ENCODE results near the gene ARMC10. TPM values are rescaled to one million over a fixed set of nuclear protein-coding genes. Genes with fewer than 3 reads are reported as not detected.
A peak's percentile ranks its signal among the peaks of the same experiment; 100 is the strongest.

The ARMC10 gene
- total RNA-seq, 1 experiment from 2014 or later = 28.9 TPM

DNA sequence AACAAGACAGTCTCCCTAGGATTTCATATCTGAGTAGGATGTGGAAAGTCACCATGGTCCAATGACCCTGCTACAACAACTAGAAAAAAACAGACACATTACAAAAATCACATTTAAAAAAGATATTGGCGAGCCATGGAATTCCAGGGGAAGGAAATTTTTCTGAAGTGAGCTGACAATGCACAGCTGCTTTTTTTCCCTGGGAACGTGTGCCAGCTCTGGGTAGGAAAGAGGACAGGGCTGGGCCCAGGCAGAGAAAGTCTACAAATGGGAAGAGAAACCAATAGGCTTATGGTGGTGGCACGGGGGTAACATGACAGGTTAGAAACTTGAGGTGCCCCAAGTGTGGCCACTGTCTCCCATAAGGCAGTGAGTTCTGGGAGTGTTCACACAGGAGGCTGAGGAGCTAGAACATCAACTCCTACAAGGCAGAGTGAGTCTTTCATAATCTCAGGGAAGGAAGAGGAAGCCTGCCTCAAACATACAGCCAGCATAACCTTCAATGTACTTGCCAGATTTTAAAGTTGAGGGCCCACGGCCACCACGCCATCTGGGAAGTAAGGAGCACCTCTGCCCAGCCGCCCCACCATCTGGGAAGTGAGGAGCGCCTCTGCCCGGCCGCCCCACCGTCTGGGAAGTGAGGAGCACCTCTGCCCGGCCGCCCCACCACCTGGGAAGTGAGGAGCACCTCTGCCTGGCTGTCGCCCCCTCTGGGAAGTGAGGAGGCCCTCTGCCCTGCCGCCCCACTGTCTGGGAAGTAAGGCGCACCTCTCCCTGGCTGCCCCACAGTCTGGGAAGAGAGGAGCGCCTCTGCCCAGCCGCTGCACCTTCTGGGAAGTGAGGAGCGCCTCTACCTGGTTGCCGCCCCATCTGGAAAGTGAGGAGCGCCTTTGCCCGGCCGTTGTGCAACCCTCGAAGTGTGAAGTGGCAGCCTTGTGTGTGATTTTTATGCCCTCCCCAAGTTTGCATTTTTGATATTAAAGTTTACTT is 6.2 kb upstream of the ARMC10 start:
- no TSS peak for BruUV-seq (replicated peaks)
- H3K36me3 Mint-ChIP-seq (ENCODE audit: insufficient read depth, unreplicated experiment) = no peaks in the 10 kb centered on the region
- Histone ChIP-seq H3K9me3 (no peaks in the 10 kb centered on the region; the same call in 1 of the 2 replicates), H3K27me3 (replicated peaks; ENCODE audit: control insufficient read depth, insufficient read depth, low read length) (no peaks in the 10 kb centered on the region), H3K4me1 (no peaks in the 10 kb centered on the region), H3K4me3 (ENCODE audit: low read depth, low read length) (no peak overlapping the region), H3K36me3 (ENCODE audit: control insufficient read depth, insufficient read depth, low read length) (no peaks in the 10 kb centered on the region)
- no peak for DNase-seq
- H3K4me3 Mint-ChIP-seq (ENCODE audit: unreplicated experiment) = no peak overlapping the region
- POLR2A ChIA-PET = no interaction called here
- intact Hi-C loops (cut with micrococcal nuclease; ENCODE audit: unreplicated experiment) = no loop called here
- CTCF ChIA-PET = no interaction called here
- H3K27me3 Mint-ChIP-seq (ENCODE audit: insufficient read depth, unreplicated experiment) = peaks cover 2% of the 10 kb centered on the region
- no peak overlapping the region for H3K27ac Mint-ChIP-seq (ENCODE audit: unreplicated experiment)
- TF ChIP-seq, protein P1, sequence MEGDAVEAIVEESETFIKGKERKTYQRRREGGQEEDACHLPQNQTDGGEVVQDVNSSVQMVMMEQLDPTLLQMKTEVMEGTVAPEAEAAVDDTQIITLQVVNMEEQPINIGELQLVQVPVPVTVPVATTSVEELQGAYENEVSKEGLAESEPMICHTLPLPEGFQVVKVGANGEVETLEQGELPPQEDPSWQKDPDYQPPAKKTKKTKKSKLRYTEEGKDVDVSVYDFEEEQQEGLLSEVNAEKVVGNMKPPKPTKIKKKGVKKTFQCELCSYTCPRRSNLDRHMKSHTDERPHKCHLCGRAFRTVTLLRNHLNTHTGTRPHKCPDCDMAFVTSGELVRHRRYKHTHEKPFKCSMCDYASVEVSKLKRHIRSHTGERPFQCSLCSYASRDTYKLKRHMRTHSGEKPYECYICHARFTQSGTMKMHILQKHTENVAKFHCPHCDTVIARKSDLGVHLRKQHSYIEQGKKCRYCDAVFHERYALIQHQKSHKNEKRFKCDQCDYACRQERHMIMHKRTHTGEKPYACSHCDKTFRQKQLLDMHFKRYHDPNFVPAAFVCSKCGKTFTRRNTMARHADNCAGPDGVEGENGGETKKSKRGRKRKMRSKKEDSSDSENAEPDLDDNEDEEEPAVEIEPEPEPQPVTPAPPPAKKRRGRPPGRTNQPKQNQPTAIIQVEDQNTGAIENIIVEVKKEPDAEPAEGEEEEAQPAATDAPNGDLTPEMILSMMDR (IDR thresholded peaks at IDR 0.05; ENCODE audit: insufficient read depth in 1 of 2, low read depth in 1 of 2, low read length in 1 of 2, severe bottlenecking in 1 of 2, unreplicated experiment in 1 of 2) = no peak
- H3K9me3 Mint-ChIP-seq (ENCODE audit: unreplicated experiment) = peaks cover 11% of the 10 kb centered on the region
- H3K4me1 Mint-ChIP-seq (ENCODE audit: low read depth, unreplicated experiment) = peaks cover 2% of the 10 kb centered on the region

DNA sequence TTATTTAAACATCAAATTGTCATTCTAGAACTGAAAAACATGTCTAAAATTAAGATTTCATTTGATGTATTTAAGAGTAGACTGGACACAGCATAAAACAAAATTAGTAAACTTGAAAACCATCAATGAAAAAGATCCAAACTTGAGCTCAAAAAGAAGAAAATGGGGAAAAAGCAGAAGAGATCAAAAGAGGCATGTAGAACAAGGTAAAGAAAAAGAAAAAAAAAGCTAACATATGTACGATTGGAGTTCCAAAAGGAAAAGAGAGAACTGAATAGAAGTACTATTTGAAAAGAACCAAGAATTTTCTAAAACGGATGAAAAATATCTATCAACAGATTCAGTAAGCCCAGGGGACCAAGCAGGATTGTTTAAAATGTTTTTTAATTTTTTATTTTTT is 3.9 kb upstream of the ARMC10 start:
- POLR2A ChIA-PET = no interaction called here
- DNase-seq = no peak
- Mint-ChIP-seq H3K27me3 (ENCODE audit: insufficient read depth, unreplicated experiment) (peaks cover 2% of the 10 kb centered on the region), H3K9me3 (ENCODE audit: unreplicated experiment) (peaks cover 11% of the 10 kb centered on the region), H3K36me3 (ENCODE audit: insufficient read depth, unreplicated experiment) (no peaks in the 10 kb centered on the region), H3K4me1 (ENCODE audit: low read depth, unreplicated experiment) (peaks cover 11% of the 10 kb centered on the region), H3K4me3 (ENCODE audit: unreplicated experiment) (no peak overlapping the region), H3K27ac (ENCODE audit: unreplicated experiment) (no peak overlapping the region)
- Histone ChIP-seq H3K27me3 (replicated peaks; ENCODE audit: control insufficient read depth, insufficient read depth, low read length) (no peaks in the 10 kb centered on the region), H3K4me3 (ENCODE audit: low read depth, low read length) (no peak overlapping the region), H3K9me3 (no peaks in the 10 kb centered on the region; the same call in 1 of the 2 replicates), H3K36me3 (ENCODE audit: control insufficient read depth, insufficient read depth, low read length) (no peaks in the 10 kb centered on the region), H3K4me1 (0 out of 2 replicates have a peak, but pooled peaks cover under 1% of the 10 kb centered on the region)
- TF ChIP-seq, protein P1 (IDR thresholded peaks at IDR 0.05; ENCODE audit: insufficient read depth in 1 of 2, low read depth in 1 of 2, low read length in 1 of 2, severe bottlenecking in 1 of 2, unreplicated experiment in 1 of 2) = no peak
- intact Hi-C loops (cut with micrococcal nuclease; ENCODE audit: unreplicated experiment) = loop anchor here (5.0 kb wide), 1 partner anchor 324 kb away; the partner anchor contains the start of gene FAM185A
- CTCF ChIA-PET = interaction anchor here (1.5 kb wide), 1 partner anchor 9 kb away, joined by 5 read pairs; no protein-coding TSS in a partner anchor
- BruUV-seq (replicated peaks) = no TSS peak

DNA sequence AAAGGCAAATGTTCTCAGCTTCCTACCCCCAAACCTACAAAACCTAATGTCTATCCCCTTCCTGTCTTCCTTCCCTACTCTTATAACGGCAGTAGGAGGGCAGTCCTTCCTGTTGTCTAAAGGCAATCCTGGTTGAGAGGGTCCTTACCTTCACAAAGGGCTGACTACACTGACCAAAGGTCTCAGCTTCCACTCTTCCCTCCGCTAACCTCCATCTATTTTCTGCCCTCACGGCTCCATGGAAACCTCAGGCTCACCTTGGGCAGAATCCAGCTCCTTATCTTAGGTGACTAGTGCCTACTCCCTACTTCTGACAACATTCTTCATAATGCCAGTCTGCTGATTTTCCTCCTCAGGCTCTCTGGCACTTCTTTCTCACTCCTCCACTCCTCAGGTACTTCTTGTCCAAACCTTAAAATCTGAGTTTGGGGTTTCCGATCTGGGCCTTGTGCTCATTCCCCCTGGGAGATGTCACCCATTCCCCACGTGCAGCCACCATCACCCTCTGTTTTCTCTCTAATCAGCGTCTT is 886 bp upstream of the ARMC10 start:
- Mint-ChIP-seq H3K27me3 (ENCODE audit: insufficient read depth, unreplicated experiment) (no peaks in the 10 kb centered on the region), H3K27ac (ENCODE audit: unreplicated experiment) (peak overlapping the region; percentile 61), H3K36me3 (ENCODE audit: insufficient read depth, unreplicated experiment) (no peaks in the 10 kb centered on the region), H3K4me3 (ENCODE audit: unreplicated experiment) (peak overlapping the region; percentile 78), H3K9me3 (ENCODE audit: unreplicated experiment) (no peaks in the 10 kb centered on the region), H3K4me1 (ENCODE audit: low read depth, unreplicated experiment) (peaks cover 11% of the 10 kb centered on the region)
- no peaks in the 10 kb centered on the region; the same call in 1 of the 2 replicates for H3K9me3 ChIP-seq
- H3K27me3 ChIP-seq (replicated peaks; ENCODE audit: control insufficient read depth, insufficient read depth, low read length) = no peaks in the 10 kb centered on the region
- intact Hi-C loops (cut with micrococcal nuclease; ENCODE audit: unreplicated experiment) = loop anchor here (5.0 kb wide), 1 partner anchor 327 kb away; the partner anchor contains the start of gene FAM185A
- H3K36me3 ChIP-seq (ENCODE audit: control insufficient read depth, insufficient read depth, low read length) = no peaks in the 10 kb centered on the region
- TF ChIP-seq, protein P1 (IDR thresholded peaks at IDR 0.05; ENCODE audit: insufficient read depth in 1 of 2, low read depth in 1 of 2, low read length in 1 of 2, severe bottlenecking in 1 of 2, unreplicated experiment in 1 of 2) = no peak
- ChIA-PET POLR2A (no interaction called here), CTCF (interaction anchor here (1.8 to 1.9 kb wide), 2 partner anchors 12 to 325 kb away, joined by 11 to 24 read pairs; partner anchors contain the start of gene FAM185A)
- DNase-seq = peak in 1 of 2 experiments; percentile 11
- H3K4me1 ChIP-seq = 0 out of 2 replicates have a peak, but pooled peaks cover 4% of the 10 kb centered on the region
- BruUV-seq (replicated peaks) = no TSS peak
- peak overlapping the region; percentile 88 for H3K4me3 ChIP-seq (ENCODE audit: low read depth, low read length)

Measured in Caco-2 (cell line).